ENCODE results near the gene TAL1.
"Not testable (repeated sequence)": the region's sequence is repeated elsewhere in the genome, so short reads cannot be mapped to it uniquely, and the experiment has no call there.

TAL1 gene

DNA sequence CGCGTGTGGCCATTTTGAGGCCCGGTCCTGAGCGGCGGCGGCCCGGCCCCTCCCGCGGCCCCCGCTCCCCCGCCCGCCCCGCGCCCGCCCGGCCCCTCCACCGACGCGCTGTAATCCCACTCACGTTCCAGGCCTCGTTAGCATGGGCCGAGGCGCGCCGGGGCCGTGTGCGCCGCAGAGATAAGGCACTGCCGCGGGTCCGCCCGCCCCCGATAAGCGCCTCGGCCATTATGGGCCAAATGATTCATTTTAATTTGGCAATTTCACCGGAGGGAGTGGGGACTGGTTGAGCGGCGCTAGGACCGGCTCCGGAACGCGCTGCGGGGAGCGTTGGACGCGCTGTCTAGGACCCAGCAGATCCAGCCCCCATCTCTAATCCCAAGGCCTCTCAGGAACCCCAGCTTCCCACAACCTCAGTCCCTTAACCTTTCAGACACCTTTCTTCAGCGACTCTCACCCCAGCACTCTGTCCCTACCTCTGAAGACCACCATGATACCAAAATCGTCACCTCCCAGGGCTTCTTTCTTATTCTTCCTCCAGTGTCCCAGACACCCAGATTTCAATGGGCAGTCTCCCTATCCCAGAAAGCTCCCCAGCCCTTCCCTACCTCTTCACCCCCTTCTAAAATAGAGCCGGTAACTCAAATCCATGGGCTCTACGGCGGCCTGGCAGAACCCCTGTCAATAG is at the start of gene TAL1:
Gene TAL1, minus strand, starts transcription at position 39 of the 688 bp plus-strand sequence. CDS start 6,337 bp downstream, outside the sequence.
- peak; percentile 93 for DNase-seq (ENCODE audit: low read depth)

DNA sequence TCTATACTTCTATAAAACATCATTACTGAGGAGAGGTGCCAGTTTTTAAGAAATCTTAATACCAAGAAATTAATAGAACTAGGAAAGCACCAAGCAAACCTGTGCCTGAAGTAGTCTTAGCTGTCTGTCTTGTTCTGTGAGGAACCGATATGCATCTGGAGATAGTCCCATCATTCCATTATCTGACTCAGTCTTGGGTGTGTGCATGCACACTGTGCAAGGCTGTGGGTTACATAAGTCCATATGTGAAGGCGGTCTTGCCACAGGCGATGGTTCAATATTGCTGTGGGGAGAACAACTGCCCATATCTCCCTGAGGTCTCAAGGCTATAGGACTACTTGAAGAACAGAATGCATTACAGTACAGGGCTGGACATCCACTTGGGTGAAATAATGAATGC is 48.1 kb upstream of the TAL1 start:
- DNase-seq (ENCODE audit: low read depth) = no peak

- DNase-seq (ENCODE audit: low read depth) = no peak
These were observed 44.8 kb upstream of the TAL1 start for GRCh38 chr1:47276850-47277249.

DNA sequence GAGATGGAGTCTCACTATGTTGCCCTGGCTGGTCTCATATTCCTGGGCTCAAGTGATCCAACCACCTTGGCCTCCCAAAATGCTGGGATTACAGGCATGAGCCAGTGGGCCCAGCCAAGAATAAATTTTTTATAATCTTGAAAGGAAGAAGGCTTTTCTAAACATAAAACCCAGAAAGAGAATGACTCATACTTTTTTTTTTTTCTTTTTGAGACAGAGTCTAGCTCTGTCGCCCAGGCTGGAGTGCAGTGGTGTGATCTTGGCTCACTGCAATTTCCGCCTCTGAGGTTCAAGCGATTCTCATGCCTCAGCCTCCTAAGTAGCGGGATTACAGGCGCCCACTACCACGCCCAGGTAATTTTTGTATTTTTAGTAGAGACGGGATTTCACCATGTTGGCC is 43.8 kb upstream of the TAL1 start:
- not testable (repeated sequence) for DNase-seq (ENCODE audit: low read depth)

DNA sequence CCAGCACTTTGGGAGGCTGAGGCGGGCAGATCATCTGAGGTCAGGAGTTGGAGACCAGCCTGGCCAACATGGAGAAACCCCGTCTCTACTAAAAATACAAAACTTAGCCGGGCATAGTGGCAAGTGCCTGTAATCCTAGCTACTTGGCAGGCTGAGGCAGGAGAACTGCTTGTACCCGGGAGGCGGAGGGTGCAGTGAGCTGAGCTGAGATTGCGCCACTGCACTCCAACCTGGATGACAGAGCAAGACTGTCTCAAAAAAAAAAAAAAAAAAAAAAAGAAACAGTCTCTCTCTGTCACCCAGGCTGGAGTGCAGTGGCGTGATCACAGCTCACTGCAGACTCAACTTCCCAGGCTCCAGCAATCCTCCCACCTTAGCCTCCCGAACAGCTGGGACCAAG is 33.5 kb upstream of the TAL1 start:
- not testable (repeated sequence) for DNase-seq (ENCODE audit: low read depth)

- DNase-seq (ENCODE audit: low read depth) = peak; percentile 48
These were observed 30.9 kb upstream of the TAL1 start for GRCh38 chr1:47262787-47263413.

- no peak for DNase-seq (ENCODE audit: low read depth)
These were observed 25.2 kb upstream of the TAL1 start for GRCh38 chr1:47257224-47257623.

DNA sequence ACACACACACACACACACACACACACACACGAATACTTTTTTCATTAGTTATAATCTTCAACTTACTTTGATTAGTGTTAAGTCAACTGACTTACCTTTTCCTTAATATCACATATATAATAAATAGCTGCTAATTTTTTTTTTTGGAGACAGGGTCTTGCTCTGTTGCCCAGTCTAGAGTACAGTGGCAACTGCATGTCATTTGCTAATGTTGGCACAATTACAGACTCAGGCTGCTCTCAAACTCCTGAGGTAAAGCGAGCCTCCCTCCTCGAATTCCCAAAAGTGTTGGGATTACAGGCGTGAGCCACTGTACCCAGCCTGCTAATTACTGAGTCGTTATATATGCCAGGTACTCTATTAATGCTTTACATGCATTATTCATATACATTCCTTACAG is 20.8 kb upstream of the TAL1 start:
- no peak for DNase-seq (ENCODE audit: low read depth)

GRCh38 chr1:47252369-47252768 is 20.3 kb upstream of the TAL1 start:
- no peak for DNase-seq (ENCODE audit: low read depth)

DNA sequence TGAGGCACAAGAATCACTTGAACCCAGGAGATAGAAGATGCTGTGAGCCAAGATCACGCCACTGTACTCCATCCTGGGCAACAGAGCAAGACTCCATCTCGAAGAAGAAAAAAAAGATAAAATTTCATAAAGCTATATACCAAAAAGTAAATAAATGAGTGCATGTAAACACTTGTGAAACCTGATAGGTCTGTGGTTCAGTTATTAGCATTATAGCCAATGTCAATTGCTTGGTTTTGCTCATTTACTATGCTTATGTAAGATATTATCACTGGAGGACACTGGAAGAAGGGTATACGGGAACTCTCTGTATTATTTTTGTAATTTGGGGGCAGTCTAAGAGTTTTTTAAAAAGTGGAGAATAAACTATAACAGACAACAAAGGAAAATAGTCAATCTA is 17.7 kb upstream of the TAL1 start:
- DNase-seq (ENCODE audit: low read depth) = no peak

DNA sequence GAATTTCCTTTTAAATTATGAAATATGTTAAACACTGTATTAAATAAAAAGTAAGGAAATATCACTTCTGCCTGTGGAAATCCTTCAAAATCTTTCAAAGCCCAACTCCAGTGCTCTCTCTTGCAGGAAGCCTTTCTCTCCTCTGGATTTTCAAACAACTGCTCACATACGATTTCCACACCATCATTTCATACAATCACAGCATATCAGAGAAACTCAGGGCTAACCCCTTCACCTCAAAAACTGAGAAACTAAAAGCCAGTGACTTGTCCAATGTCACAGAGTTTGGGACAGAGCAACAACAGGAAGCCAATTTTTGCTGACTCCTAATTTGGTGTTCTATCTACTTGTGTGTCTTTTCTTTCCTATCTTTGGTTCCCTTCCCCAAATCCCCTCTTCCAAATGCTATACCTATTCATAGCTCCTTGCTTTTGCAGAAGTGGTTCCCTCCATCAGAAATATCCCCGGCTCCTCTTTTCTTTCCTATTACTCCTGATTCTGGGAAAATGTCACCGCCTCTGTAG is 12.4 kb upstream of the TAL1 start:
- no peak for DNase-seq (ENCODE audit: low read depth)

GRCh38 chr1:47243910-47244309 is 11.9 kb upstream of the TAL1 start:
- DNase-seq (ENCODE audit: low read depth) = no peak

GRCh38 chr1:47241114-47242113 is 9.4 kb upstream of the TAL1 start:
- DNase-seq (ENCODE audit: low read depth) = no peak

- DNase-seq (ENCODE audit: low read depth) = no peak
These were observed 7.0 kb upstream of the TAL1 start for GRCh38 chr1:47238935-47239592.

DNA sequence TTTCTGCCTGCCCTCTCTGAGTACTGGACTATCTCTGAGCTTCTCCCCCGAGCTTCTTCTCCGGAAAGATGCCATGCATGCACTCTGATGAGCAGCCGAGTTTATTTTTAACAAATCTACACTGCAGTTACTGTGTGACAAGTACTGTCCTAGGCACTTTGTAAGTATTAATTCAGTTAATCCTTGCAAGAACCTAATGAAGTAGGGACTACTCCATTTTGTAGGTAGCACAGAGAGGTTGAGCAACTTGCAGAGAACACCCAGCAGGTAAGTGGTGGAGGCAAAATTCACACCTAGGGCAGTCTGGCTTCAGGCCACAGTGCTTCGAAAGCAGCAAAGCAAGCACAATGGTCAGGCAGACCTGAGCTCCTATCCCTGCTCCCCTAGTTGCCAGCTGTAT is 3.8 kb upstream of the TAL1 start:
- DNase-seq (ENCODE audit: low read depth) = no peak

DNA sequence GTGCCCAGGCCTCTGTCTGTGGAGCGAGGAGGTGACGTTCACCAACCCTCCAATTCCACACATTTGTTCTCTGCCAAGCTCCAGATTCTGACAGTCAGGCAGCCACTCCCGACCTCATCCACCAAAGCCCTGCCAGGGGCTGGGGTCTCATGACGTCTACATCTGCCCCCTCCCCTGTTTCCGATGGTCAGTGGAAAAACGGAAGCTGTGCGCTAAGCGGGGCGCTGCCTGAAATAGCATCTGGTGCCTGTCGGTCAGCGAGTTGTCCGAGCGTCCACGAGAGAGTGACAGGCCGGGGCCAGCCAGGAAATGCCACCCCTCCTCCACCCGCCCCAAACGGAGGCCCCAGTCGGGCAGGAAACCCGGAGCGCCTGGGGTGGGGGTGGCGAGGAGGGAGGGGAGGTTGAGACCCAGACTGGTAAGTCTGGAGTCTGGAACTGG is 3.2 kb upstream of the TAL1 start:
- DNase-seq (ENCODE audit: low read depth) = peak; percentile 85

- no peak for DNase-seq (ENCODE audit: low read depth)
These were observed 1.2 kb upstream of the TAL1 start for GRCh38 chr1:47233186-47233585.

- peak; percentile 95 for DNase-seq (ENCODE audit: low read depth)
These were observed 481 bp downstream of the TAL1 start for GRCh38 chr1:47231301-47232186.

DNA sequence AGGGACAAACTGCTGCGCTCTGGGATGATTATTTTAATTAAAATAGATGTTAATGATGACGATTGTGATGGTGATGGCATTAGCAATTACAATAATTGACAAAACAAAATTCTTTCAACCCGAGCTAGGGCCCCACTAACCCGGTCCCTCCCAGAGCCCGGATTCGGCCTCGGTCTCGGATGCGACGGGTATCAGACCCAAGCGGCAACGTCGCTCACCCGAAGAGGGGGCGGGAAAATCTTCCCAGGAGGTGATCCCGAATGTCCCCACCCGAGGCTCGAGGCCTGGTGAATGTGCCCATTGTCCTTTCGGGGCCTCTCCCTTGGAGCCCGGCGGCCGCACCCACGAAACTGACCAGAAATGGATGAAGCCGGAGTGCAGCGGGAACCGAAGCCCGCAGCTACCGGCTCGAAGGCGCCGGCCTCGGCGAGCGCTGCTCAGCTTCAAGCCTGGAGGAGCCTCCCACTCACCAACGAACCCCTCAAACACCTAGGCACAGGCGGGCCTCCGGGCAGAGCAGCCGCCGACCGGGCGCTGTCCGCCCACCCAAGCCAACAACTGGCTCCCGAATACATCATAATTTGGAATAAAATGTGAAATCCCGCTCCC is 1.2 kb downstream of the TAL1 start:
- no peak for DNase-seq (ENCODE audit: low read depth)

Data from CMK (cell line).